M059J (cell line): Measurements from ENCODE around the gene MYL4. TPM values are rescaled to one million over a fixed set of nuclear protein-coding genes. Genes with fewer than 3 reads are reported as not detected.
"Not testable (repeated sequence)": the region's sequence is repeated elsewhere in the genome, so short reads cannot be mapped to it uniquely, and the experiment has no call there.

Source experiments
- DNase-seq: peaks from one replicate; pipeline ENCODE4 v3.0.0-alpha.2; 2012; ENCODE audit warnings: low read depth
- total RNA-seq: library from RNA; depleted of rRNA; stranded (reverse); fragments of >200 nt; shearing (Covaris generic); gene quantifications from 2 replicates; pipeline ENCODE4 v1.2.3, GENCODE V29; 2014

MYL4 gene
- total RNA-seq, 1 experiment from 2014 or later = not detected

DNA sequence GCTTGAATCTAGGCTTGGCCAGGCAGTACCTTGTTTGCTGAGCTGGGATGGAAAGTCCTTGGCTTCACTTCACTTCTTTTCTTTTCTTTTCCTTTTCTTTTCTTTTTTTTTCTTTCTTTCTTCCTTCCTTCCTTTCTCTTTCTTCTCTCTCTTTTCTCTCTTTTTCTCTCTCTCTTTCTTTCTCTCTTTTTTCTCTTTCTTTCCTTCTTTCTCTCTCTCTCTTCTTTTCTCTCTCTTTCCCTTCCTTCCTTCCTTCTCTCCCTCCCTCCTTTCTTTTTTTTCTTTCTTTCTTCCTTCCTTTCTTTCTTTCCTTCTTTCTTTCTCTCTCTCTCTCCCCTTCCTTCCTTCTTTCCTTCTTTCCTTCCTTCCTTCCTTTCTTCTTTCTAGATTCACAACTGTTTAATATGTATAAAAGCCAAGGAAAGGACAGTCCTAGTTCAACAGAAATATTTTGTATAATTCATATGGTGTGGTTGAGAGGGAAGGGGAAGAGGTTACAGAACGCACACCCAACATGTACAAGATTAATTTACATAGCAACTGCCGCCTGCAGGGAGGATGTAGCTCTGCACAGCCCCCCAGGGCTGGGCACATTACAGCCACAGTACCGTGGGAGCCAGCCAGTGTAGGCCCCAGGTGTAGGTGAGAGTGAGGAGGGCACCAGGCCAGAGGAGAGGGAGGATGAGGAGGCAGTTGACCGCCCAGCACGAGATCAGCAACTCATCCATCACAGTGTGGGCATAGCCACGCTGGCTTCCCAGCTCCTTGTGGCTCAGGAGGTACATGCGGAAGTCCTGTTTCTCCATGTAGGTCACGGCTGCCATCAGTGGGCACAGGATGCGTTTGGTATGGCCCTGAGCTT is 34.8 kb downstream of the MYL4 start:
- DNase-seq = no peak

DNA sequence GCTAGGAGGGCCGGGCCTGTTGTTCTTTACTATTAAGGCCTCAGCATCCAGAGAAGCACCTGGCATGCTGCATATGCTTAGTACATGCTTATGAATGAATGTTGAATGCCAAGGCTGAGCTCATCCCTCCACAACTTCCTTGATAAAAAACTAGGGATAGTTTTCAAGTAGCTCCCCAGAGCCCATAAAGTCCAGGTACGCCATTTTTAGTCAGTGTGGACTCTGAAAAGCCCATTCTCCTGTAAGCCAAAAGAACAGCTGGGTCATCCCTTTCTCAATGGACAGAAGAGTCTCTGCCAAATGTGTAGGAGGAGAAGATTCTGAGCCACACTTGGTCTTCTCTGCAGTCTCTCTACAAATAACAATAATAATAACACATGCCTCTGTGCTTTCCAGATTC is 35.5 kb downstream of the MYL4 start:
- DNase-seq = no peak

DNA sequence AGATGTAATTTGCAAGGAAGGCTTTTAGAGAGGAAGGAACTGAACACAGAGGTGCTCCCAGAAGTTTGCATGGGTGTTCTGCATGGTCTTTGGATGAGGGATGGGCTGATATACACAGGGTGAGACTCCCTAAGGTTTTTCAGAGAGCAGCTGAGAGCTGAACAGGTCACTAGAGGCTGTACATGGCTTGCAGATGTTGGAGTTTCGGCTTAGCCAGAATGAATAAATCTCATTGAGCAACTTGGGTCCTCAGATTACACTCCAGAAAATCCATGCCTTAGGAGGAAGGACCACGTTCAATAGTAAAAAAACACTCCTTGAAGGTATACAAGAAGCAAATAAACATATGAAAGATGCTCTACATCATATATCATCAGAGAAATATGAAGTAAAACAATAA is 37.0 kb downstream of the MYL4 start:
- DNase-seq = no peak

DNA sequence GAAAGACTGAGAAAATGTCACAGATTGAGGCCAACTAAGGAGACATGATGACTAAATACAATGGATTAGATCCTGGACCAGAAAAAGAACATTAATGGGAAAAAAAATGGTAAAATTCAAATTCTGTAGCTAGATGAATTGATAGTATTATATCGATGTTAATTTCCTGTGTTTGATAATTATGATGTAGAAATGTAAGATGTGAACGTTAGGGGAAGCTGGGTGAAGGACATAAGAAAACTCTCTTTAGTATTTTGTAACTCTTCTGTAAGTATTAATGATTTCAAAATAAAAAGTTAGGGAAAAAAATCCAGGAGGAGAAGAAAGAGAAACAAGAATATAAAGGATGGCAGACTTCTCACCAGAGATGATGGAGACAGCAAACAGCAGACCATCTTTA is 41.7 kb downstream of the MYL4 start:
- DNase-seq = no peak

DNA sequence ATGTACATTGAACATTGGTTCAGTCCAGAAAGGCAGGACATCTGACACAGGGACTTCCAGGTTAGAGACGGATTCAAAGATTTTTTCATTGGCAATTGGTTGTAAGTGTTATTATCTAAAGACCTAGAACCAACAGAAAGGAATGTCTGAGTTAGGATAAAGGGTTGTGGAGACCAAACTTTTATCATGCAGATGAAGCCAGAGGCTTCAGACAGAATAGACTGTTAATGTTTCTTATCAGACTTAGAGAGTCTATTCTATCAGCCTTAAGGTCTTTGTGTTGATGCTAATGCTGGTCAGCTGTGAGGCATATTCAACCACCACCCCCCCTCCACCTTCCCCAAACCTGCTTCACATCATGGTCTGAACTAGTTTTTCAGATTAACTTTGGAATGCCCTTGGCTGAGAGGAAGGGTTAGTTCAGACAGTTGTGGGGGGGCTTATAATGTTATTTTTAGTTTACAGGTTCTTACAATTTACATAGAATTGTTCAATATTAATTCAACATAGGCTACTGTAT is 42.3 kb downstream of the MYL4 start:
- no peak for DNase-seq

DNA sequence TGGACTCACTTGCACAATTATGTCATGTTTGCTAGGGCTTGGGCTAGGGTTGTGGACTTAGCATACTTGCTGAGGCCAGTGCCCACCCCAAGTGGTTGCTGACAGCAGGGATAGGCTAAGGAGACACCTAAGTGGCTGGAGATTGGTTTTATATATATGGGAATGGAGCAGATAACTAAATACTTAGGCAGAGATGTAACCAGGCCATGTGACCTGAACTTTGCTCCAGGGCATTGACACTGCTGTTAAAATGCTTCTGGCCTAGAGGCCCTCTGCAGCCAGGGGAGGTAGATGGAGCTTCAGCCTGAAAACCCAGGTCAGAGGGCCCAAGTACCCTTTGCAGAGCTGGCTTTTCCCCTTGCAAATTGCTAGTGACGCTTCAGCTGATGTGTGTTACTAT is 43.1 kb downstream of the MYL4 start:
- DNase-seq = peak; percentile 69

DNA sequence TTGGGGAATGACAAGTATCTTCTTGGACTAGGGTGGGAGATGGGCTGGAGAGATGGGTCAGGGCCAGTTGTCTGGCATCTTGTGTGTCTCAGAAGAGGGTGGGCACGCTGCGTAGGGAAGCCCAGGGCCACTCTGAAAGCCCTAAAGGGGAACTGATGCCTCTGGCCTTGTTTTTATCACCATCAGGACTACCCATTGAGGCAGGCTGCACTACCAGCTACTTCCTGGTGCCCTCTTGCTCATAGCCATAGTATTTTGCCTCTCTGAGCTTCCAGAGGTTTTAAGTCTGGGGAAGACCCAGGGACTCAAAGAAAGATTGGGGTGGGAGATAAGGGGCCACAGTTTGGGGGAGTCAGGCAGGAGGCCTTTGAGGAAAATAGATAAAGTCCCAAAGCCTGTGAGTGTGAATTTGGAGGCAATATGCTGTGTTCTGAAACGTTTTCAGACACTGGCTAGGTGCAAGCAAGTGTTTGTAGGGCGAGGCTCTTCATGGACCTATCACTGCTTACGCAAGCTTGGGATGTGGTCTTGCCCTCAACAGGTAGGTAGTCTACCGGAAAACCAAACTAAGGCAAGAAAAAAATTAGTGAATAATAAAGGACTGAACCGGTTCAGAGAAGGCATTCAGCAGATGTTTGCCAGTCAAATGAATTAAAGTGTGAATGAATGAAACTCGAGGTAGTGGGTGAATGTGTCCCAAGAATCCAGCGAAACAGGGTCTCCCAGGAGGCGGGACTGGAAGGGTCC is 43.8 kb downstream of the MYL4 start:
- no peak for DNase-seq

DNA sequence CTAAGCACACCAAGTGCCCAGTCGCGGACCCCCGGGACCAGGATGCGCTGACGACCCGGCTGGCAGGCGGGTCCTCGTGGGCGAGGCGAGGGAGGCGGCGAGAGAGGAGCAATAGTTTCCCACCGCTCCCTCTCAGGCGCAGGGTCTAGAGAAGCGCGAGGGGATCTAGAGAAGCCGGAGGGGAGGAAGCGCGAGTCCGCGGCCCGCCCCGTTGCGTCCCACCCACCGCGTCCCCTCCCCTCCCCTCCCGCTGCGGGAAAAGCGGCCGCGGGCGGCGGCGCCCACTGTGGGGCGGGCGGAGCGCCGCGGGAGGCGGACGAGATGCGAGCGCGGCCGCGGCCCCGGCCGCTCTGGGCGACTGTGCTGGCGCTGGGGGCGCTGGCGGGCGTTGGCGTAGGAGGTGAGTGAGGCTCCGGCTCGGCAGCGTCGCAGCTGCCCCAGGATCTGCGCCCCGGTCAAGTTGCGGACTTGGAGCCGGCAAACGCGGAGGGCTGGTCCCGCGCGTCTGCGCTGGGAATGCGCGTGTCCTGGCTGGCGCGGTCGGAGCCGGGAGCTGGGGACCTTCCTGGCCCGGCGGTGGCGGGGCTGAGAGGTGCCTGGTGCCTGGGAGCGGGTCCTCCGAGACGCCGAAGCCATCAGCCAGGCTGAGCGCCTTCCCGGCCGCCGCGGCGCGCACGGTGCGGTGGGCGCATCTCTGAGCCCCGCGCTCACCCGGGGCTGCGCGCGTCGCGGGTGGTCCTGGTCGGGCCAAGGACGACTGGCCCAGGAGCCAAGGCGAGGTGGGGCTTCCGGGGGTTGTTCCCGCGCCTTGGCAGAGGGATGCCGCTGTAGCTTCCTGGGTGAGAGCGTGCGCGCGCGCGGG is 44.6 kb downstream of the MYL4 start, which contains the start of gene ITGB3:
TSS of gene ITGB3 (plus strand) at position 287 of the 862 bp plus-strand sequence. CDS start at position 322, 35 bp downstream.
- peak; percentile 76 for DNase-seq

DNA sequence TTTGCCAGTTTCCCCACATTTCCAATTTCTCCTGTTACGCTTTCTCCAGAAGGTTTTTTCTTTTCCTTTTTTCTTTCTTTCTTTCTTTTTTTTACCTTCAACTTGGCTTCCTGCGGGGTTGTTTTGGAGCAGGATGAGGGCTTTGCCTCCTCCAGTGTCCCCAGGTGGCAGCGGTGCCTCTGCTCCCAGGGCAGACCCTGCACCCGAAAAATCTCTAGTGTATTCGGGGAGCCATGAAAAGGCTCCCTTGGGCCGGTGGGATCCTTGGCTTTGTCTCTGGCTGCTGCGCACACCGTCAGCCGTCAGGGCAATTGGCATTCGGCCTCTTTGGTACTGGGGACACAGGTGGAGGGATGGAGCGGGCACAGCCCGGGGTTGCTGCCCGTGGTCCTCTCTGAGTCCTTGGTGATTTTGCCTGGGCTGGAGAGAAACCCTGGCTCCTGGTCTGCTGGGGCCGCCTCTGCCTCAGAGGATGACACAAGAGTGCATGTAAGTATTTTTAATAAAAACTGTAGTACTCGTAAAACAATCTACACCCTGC is 45.3 kb downstream of the MYL4 start:
- DNase-seq = no peak

DNA sequence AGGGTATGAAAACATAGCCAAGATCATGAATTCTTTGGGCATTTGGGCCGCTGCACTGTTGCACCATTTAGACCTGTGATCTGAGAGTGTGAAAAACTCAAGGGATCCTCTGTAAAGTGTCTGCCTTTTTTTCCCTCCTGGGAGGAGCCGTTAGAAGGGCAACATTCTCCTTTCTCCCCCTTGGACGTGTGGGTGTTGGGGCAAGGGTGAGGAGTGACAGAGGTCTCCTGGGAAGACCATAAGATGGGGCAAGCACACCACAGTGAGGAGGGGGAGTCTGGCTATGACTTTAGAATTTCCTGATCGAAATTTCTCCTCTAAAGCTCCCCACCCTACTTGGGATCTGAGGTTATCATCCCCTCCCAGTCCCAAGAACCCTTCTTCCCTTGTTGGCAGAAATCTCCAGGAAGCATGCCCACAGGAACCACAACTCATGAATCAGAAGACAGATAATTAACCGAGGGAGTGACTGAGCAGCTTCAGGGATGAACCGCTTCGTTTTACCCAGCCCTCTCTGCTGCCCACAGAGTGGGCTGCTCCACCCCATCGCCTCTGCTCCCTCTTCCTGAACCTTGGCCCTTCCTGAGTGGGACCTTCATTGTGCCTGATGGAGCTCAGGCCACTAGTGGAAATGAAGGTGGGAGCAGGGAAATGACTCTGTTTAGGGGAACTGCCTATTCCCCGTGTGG is 48.6 kb downstream of the MYL4 start:
- peak; percentile 94 for DNase-seq

DNA sequence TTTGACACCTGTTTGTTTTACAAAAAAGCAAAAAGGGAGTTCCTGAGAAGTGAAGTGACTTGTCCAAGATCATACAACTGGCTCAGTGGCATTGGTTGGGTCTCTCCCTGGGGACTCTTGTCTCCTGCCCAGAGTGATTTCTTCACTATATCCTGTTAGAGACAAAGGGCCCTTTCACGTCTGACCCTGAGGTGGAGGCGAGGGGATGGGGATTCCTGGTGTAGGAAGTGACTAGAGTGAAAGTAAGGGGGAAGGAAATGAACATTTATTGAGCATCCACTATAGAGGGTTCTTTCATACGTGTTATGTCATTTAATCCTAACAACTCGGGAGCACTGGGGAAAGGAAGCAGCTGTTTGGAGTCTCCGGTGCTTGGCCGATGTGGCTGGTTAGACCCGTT is 53.4 kb downstream of the MYL4 start:
- DNase-seq = no peak

DNA sequence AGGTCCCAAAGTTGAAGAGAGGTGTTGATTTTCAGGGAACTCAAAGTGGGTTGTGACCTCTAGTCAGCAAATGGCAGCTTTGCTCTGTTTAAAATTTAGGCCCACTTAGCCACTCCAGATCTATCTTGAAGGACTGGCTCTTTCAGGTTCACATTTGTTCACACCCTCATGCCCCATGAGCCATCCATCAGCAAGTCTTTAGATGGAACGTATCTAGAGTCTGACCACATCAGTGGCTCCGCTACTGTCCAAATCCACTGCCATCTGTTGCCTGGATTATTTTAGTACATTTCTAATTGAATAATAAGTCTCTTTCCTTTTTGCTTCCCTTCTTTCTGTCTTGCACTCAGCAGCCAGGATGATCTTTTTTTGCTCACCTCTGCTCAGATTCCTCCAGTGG is 55.0 kb downstream of the MYL4 start:
- DNase-seq = no peak

DNA sequence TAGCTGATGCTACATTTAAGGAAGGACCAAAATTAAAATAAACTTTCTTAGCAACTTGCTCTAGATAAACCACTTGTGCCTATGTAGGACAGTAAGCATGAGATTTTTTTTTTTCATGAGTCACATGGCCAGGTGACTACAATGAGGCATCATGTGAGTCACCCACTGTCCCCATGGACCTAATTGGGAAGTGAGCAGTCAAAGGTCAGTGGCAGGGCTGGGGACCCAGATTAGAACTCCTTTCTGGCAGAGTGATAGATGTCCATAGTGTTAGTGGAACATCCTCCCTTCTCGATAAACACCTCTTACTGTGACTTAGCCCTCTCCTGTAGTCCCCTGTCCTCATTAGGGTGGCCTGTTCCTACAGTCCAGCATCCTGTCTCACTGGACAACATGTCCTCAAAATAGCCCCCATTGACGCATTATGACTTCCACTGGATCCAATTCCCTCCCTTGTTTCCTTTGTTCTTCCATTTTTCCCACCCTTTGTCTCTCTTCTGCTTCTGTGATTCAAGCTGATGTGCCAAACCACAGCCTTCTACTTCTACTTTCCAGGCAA is 56.9 kb downstream of the MYL4 start:
- DNase-seq = peak; percentile 87

DNA sequence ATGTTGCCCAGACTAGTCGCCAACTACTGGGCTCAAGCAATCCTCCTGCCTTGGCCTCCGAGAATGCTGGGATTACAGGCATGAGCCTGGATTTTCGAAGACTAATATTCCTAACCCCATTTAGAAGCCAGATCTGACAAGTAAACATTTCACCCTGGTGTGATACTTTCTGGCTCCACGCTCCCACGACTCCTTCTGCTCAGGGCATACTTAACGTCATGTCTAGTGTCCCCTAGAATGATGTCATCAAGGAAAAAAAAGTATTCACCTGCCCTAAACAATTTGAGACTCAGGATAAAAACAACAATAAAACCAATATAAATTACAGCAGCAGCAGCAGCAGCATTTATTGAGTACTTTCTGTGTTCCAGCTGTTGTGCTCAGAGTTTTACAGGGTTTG is 57.6 kb downstream of the MYL4 start:
- DNase-seq = peak; percentile 59

DNA sequence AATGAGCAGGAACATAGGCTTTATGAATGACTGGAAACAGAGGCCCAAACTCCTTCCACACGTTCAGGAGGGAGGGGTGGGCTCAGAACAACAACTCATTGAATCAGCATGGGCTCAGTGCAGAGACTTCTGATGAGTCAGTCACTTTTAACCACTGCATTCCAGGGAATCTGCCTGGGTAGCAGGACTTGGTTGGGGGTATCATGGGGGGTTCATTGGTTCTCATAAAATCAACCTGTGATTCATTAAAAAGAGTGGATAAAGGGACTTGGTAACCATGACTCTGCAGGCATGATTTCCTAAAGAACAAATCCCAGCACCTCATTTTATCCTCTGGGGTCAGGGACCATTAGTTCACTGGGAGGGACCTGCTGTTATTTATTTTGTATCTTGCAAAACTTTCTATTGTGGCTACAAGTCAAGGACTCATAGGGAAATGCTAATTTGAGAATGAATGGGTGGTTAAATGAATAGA is 58.2 kb downstream of the MYL4 start:
- DNase-seq = peak; percentile 98

DNA sequence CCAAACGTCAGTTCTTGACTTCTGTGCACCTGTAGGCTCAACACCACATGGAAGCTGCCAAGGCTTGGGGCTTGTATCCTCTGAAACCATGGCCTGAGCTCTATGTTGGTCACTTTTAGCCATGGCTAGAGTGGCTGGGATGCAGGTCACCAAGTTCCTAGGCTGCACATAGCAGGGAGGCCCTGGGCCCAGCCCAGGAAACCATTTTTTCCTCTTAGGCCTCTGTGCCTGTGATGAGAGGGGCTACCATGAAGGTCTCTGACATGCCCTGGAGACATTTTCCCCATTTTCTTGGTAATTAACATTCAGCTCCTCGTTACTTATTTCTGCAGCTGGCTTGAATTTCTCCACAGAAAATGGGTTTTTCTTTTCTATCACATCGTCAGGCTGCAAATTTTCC is 59.8 kb downstream of the MYL4 start:
- not testable (repeated sequence) for DNase-seq

DNA sequence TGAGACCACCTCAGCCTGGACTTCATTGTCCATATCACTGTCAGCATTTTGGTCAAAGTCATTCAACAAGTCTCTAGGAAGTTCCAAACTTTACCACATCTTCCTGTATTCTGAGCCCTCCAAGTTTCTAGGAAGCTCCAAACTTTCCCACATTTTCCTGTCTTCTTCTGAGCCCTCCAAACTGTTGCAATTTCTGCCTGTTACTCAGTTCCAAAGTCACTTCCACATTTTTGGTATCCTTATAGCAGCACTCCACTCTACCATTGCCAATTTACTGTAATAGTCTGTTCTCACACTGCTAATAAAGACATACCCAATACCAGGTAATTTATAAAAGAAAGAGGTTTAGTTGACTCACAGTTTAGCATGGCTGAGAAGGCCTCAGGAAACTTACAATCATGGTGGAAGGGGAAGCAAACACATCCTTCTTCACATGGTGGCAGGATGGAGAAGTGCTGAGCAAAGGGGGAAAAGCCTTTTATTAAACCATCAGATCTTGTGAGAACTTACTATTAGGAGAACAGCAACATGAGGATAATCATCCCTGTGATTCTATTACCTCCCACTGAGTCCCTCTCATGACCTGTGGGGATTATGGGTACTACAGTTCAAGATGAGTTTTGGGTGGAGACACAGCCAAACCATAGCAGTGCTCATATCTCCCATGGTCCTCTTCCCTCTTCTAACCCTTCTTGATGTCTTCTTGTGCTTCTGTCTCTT is 60.6 kb downstream of the MYL4 start:
- DNase-seq = not testable (repeated sequence)

DNA sequence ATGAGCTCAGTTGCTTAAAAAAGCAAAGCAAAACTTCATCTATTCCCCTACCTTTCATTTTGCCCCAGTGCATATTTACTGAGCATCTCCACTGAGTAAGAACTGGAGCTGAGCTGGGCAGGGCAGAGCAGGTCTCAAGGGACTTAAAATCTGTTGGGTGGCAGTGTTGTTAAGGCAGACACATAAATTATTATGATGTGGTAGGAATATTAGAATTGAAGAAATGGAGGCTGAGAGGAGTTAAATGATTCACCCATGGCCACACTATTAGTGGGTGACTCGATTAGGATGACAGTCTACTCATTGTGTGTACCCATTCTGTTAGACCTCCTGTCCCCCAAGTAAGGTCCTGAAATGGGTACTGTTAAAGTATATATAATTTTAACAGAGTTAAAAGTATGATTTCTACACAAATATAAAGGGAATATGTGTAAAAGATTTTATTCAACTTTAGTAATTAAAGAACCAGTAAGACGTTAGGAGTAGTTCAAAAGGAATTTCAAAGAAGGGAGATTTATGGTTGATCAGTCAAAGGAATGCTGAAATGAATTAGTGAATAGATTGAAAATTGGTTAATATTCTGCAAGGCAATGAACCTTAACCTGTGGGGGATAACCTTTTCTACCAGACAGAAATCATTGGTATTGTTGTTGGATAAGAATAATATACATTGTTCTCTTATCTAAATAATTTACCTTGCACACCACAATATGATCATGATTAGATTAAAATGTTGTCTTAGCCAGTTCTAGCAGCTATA is 62.0 kb downstream of the MYL4 start:
- no peak for DNase-seq

DNA sequence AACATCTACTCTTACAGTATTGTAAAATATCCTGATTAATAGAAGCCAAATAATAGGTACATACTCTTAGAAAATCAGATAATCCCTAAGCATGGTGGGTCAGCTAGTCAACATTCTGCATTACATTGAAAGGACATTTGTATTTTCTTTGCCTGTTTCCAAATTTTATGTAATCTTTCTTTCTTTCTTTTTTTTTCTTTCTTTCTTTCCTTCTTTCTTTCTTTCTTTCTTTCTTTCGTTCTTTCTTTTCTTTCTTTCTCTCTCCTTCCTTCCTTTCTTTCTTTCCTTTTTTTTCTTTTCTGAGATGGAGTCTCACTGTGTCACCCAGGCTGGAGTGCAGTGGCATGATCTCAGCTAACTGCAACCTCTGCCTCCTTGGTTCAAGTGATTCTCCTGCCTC is 63.3 kb downstream of the MYL4 start:
- no peak for DNase-seq
